Hypothalamus (tissue), 51 donors: Measurements from ENCODE around the gene LMO7.
A peak's percentile ranks its signal among the peaks of the same experiment; 100 is the strongest.

Experiments used
- DNase-seq, 51 donors: peaks; one replicate each; lab custom pipeline; 2025; lab: John Stamatoyannopoulos, UW

The LMO7 gene

DNA sequence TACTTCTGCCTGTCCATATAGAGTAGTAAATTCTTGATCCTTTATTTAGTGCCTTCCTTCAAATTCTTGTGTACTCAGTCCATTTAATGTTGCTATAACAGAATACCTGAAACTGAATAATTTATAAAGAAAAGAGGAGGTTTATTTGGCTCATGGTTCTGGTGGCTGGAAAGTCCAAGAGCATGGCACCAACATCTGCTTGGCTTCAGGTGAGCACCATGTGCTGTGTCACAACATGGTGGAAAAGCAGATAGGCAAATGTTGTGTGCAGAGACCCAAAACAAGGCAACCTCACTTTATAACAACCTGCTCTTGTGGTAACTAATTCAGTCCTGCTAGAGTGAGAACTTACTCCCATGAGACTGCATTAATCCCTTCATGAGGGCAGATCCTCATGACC lies 195.3 kb downstream of the LMO7 start:
- DNase-seq: no peak

DNA sequence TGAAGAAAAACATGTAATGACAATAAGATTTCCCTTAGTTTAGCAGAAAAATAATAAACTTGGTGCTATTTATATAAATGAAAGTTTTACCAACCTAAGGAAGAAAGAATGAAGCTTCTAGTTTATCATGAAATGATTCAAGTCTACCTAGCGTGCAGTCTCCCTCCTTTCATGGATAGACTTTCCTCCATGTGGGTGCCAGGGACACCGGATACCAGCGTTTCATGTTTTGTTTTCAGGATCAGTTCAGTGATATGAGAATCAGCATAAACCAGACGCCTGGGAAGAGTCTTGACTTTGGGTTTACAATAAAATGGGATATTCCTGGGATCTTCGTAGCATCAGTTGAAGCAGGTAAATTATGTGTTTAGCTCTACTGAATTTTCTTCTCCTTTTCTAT lies 196.7 kb downstream of the LMO7 start:
- no peak for DNase-seq

DNA sequence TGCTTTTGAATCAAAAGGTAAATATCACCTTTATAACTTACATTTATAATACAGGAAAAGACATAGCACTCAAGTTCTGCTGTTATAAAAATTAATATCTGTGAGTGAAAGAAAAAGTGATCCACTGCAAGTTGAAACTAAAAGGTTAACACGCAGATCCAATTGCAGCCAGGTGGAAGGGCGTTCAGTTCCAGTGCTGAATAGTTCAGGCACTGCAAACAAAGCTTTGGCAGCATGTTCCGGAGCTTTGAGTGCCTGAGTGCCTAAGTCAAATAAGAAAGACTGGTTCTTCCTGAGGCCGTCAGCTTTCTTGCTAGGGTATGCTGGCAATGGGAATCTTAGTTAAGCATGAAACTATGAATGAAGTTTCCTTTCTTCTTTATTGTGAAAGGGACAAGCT lies 200.3 kb downstream of the LMO7 start:
- DNase-seq: no peak

DNA sequence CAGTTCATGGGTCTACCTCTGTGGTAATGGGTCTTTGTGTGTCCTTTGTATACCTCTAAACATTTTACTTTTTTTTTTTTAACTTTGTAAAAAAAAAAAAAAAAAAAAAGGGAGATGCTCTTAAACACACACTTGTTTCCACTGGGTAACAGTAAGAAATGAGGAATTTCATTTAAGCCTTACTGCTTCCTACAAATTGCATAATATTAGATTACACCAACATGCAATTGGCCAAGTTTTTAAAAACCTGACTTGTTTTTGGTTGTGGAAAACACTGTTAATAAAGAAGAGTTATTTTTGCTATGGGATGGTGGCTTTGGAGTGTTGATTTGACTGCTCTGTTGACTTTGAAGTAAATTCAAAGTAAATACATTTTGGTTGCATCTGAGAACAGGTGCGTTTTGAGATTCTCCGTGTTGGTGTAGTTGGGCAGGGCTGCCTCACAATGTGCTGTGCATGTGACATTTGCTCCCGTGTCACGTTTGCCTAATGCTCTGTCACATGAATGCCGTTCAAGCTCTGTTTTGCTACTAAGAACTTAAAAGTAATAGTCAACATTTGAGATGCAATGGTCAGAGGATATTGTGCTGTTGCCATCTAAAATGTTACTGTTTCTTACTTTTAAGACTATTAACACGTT lies 202.4 kb downstream of the LMO7 start:
- no peak for DNase-seq

DNA sequence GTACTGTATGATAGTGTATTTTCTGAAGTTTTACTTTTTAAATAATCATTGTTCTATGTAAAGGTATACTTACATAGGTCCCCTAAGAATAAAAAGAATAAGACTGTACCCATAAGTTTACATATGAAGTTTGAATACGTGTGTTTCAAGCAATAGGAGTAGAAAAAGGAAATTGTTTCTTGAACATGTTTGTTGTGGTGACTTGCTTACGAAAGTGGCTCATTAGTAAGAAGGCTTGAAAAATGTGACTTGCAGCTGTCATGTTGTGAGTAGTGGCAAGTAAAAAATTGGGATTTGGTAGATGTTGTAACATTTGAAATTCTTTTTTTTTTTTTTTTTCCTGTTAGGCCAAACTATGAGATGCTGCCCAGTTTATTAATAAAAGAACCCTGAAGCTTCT lies 203.3 kb downstream of the LMO7 start:
- DNase-seq: no peak

DNA sequence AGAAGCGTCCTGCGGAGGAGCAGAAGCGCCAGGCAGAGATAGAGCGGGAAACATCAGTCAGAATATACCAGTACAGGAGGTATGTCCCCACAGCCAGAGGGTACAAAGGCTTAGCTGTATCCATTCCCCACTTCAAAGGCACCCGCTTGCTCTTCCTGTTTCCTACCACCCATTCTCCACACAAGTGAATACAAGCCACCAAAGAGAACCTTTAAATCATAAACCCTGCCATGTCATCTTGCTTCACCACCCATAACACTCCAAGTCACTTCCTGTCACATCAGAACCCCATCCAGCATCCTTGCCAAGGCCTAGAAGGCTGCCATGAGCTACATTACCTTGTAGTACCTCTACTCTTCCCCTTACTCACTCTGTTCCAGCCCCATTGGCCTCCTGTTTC lies 205.8 kb downstream of the LMO7 start:
- no peak for DNase-seq

DNA sequence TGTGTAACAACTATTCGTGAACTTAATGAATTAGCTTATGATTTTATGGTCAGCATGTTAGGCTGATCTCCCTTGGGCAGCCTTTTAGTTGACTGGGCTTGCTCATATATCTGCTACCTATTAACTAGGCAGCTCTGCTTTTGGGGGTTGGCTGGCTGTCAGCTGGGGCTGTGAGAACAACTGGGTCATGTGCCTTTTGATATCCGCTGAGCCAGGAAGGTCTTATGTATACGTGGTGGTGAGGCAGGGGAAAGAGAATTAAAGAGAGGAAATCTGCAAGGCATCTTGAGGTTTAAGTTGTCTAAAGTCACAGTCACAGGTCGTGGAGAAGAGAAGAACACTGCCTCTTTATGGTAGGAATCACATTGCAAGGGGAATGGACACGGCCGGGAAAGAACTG lies 206.9 kb downstream of the LMO7 start:
- no peak for DNase-seq

DNA sequence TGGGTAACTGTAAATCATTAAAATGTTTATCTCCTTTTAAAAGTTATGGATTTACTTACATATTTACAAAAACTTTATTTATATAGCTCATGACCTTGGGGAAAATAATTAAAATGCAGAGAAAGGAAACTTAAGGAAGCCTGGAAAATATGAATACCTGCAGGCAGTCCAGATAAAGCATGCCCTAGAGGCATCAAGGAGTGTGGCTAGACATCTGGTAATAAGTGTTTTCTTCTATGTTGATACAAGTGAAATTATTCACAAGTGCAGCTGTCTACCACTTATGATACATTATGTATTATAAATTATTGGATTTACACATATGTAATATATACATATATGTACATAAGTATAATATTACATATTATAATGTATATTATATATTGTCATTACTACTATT lies 207.9 kb downstream of the LMO7 start:
- DNase-seq: no peak

DNA sequence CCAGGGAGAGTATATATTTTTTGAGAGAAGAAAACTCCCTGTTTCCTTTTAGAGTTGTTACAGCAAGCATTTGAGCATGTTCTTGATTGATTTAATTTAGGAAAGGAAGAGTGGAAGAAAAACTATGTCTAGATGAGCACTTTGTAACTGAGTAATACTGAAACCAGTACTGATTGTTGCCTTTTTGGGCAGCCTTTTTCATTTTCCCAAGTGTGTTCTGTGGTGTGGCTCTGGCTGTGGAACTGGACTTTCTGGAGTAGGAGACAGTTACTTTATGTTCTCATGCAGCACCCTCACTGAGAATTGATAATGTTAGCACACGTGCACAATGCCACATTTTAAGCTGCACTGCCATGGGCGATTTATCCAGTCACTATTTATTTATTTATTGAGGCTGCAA lies 211.5 kb downstream of the LMO7 start:
- no peak for DNase-seq

DNA sequence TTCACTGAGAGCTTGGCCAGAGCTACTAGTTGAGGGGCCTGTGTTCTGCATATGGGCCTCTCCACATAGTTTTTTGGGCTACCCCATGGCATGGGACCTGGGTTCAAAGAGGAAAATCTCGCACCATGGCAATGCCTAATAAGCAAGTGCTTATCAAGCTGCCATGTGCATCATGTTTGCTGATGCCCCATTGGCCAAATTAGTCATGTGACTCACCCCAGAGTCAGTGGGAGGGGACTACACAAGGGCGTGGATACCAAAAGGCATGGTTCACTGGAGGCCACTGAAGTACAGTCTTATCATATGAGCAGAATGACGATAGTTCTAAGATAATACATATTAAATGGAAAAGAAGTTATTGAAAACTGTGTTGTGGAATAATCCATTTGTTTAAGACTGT lies 214.8 kb downstream of the LMO7 start:
- no peak for DNase-seq

DNA sequence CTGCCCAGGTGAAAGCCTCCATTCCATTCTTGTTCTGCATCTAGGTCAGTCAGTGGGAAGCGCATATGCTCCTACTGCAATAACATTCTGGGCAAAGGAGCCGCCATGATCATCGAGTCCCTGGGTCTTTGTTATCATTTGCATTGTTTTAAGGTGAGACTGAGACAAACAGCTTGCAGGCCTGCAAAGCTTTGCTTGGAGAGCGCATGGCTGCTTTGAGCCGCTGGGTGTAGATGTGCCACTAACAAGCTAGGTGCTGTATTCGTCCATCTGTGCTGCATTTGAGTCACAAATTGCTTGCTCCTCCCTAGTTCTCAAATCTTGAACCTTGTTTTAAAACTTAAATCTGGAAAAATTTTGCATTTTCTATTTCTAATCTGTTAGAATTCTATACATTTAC lies 219.1 kb downstream of the LMO7 start:
- DNase-seq: no peak

DNA sequence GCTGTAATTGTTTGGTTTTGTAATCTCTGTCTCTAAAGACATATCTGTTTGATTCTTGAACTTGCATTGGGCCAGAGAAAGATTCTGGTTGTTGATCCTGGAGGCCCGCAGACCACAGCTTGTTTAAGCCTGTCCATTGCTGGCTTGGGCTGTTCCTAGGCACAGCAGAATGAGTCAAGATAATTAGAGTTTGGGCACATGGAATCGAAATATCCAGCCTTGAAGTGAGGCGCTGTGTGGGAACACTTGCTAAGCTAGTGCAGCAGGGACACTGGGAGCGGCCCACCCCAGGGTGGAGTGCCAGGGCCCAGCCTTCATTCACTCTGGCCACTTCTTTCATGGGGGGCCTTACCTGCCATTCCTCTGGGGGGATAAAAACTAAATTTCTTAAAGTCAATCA lies 219.7 kb downstream of the LMO7 start:
- no peak for DNase-seq

DNA sequence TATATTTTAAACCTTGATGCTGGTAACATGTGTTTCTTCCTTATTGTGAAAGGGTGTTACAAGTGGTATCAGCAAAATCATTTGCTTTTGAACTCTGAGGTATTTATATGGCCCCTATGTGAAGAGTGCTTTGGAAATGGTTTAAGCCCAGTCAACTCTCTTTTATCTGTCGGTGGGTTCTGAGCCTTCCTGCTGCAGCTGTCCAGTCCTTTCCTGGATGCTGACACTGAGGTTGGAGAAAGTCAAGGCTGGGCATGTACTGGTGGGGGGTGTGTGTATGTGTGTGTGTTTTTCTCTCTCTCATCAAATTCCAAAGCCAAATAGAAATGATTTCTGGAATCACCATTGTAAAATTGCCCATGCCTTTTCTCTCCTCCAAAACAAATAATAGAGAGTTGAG lies 221.2 kb downstream of the LMO7 start:
- DNase-seq: no peak

DNA sequence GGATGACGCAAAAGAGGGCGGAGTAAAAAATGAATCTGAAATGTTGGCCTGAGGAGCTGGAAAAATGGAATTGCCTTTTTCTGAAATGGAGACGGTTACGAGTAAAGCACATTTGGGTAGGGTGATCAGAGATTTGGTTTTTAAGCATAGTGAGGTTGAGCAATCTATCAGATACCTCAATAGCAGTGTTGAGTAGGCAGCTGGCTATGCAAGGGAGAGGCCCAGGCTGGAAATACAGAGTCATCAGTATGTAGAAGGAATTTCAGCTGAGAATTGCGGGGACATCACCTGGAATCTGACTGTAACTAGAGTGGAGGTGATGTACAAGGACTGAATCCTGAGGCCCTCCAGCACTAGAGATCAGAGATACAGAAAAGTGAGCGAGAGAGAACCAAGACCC lies 224.8 kb downstream of the LMO7 start:
- DNase-seq: no peak

DNA sequence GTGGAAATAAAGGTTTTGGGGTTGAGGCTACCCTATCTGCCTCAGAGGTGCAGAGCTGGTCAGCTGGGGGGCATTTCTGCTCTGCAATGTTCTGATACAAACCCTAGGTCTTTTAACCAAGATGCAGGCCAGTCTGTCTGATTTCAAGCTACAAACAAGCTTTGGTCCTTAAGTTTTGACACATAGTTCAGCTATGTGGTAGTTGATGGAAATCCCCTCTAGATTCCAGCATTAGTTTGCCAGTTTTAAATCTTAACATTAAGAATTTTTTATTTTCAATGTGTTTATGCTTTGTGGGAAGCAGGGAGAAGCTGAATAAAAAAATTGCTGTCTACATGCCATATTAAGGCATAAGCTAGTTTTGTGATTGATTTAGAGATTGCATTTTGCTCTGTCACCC lies 225.7 kb downstream of the LMO7 start:
- no peak for DNase-seq

DNA sequence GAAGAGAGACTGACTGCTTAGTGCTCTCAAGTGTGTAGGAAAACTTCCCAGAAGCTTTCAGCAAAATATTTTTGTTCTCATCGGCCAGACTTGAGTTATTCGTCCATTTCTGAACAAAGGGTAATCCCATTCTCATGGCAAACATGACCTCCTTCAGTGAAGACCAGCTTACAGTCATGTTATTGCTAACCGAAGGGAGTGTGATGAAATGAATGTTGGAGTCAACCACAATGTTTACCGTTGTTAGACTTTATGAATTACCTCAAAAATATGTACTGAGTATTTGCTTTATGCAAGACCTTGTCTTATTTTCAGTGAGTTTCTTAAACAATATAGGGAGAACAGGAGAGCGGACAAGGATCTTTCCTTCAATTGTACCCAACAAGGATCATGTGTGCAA lies 228.6 kb downstream of the LMO7 start:
- DNase-seq: no peak

DNA sequence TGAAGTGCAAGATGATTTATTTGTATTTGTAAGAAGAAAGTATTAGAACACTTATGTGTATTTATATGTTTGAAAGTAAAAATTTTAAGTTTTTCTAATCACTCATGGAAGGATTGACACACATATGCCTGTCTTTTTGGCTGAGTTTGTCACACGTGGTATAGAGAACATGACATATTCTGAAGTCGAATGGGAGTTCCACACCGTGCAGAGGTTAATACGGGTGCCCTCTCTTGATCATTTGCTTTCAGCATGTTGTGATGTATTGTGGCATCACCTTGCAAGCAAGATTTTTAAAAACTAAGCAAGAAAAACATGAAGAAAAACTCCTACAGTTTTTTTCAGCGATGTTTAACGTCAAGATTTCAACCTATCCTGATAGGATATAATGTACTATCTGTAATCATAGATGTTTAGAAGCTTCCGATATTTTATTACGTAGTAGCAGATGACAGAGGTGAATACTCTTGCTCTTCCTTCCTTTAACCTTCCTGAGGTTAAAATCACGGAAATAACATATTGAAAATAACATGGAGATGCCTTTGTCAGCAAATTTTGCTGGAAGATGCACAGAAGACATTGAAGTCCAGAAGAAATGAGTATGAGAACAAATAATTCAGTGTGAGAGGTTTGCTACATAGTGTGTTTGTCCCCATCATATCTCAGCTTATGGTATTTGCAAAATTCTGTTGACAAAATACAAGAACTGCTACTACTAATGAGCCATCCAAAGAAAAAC lies 231.4 kb downstream of the LMO7 start:
- DNase-seq: no peak

DNA sequence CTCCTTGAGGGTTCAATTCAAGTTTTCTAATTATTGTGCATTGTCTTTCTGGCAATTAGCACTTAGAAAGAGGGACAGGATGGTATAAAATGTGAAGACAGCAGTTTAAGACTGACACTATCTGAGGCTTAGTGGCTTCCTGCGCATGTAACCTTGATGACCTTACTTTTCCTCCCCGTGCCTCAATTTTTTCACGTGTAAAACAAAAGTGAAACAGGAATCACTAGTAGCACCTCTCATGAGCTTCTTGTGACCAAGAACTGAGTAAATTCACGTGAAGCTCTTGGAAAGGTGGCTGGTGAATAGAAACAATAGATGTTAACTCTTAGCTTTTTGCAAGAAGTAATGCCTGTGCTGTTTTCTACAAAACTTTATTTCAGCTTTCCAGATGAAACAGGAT lies 233.9 kb downstream of the LMO7 start:
- DNase-seq: no peak

DNA sequence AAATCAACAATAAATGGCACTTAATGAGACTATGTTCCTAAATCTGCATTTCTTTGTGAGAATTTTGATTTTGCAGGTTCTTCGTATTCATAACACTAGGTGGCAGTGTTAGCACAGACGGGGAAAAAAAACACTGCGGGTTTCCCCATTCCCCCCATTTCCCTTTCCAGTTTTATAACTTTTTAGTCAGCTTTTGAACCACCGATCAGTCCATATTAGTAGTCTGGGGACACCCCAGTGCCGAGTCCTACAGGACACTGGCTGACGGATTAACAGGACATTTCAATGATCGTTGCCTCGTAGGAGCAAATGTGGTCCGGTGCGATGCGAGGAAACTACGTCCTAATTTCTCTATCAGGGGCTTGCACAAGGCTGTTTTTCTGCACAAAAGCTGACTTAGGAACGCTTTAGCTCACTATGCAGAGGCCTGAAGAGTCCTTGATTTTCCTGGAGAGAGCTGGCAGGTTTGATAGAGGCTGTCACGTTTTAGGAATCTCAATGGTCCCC lies 234.3 kb downstream of the LMO7 start:
- DNase-seq: peak in 12 of 51 donors; percentile 0 to 51 (median 4)

DNA sequence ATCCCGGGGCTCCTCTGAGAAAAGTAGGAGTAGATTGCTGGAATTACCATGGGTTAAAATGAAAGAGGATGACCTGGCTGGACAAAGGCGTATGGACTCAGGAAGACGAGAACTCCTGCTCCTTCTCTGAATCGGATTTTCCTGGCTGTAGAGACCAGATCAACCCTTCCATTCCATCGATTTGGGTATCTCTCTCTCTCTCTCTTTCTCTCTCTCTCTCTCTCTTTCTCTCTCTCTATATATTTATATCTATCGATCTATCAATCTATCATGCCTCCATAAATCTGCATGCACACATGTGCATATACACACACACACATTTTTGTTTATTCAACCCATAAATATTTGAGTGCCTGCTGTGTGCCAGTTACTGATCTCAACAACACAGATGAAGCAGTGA lies 234.9 kb downstream of the LMO7 start:
- no peak for DNase-seq

DNA sequence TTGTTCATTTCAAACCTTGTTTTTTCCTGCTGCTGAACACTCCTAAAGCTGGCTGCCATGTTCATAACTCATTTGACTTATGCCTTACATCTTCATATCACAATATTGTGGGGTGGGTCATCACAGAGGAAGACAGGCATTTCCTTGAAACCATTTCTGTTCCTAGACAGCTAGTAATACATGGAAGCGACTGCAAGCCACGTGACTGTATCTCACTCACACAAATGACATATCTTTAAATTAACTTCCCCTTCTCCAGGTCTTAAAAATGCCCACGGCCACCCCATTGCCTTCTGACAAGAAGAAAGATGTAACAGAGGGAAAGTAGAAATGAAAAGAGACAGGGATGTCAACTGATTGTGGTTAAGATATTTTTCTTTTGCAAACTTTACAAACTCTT lies 236.8 kb downstream of the LMO7 start:
- DNase-seq: no peak

DNA sequence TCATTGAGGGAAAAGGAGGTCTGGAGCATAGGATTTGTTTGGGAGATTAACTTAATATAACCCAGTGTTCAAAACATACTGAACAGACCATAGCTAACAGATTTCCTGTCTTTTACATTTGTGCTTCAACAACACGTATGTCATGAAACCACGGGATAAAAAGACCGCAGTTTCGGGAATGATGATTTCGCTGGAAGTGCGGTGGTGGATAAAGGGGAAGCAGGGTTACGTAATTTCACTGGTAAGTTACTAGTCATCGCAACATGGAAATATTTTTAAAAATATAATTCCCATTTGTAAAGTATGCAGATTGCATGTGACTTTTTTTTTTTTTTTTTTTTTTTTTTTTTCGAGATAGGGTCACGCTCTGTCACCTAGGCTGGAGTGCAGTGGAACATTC lies 237.4 kb downstream of the LMO7 start:
- no peak for DNase-seq

DNA sequence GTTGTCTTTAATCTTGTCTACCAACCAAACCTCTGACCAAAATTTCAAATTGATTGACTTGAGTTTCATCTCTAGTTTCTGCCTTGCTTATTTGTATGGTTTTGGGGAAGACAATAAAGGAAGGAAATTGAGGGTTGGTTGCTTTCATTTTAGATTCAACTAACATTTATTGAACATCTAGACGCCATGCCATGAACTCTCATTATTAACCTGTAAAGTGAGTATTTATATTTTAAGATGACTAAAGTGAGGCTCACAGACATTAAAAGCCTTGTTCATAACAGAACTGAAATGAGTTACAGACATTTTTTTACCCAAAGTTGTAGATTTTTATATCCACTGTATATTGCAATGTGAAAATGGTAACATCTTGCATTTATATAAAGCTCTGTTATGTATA lies 239.3 kb downstream of the LMO7 start:
- no peak for DNase-seq
